NCI-H524 treated with DMSO at 0.1 percent for 48 hours (cell line): Measurements from ENCODE around the gene FANCD2OS.
"Not testable (repeated sequence)": the region's sequence is repeated elsewhere in the genome, so short reads cannot be mapped to it uniquely, and the experiment has no call there.

Experiments
- DNase-seq: peaks from one replicate; lab custom pipeline; 2025; lab: John Stamatoyannopoulos, UW

Gene FANCD2OS

DNA sequence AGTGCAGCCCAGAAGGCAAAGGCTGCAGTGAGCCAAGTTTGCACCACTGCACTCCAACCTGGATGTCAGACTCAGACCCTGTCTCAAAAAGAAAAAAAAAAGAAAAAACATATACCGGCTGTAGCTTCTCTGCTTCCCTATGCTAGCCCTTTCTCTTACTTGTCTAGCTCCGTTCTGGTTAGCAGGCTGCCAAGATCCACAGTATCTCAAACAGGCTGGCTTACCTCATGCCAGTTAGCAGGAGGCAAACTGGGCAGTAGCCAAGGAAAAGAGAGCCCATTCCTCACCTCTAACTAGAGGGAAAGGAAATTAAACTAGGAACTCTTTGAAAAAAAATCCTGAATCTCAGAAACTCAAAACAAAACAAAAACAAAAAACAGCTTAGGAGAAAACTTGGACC, 16.7 kb downstream of the FANCD2OS start:
- not testable (repeated sequence) for DNase-seq

DNA sequence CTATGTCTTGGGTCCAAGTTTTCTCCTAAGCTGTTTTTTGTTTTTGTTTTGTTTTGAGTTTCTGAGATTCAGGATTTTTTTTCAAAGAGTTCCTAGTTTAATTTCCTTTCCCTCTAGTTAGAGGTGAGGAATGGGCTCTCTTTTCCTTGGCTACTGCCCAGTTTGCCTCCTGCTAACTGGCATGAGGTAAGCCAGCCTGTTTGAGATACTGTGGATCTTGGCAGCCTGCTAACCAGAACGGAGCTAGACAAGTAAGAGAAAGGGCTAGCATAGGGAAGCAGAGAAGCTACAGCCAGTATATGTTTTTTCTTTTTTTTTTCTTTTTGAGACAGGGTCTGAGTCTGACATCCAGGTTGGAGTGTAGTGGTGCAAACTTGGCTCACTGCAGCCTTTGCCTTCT, 17.3 kb downstream of the FANCD2OS start:
- DNase-seq: not testable (repeated sequence)

DNA sequence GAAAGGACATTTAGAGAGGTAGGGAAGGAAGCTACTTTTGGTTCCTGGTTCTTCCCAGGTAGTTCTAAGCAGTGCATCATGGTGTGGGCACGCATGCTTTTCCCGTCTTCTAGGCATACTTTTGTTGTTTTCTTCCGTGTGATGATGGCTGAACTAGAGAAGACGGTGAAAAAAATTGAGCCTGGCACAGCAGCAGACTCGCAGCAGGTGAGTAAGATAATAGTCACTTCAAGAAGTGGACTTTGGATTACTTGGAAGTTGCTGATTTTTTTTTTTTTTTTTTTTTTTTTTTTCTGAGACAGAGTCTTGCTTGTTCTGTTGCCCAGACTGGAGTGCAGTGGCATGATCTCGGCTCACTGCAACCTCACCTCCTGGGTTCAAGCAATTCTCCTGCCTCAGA, 17.9 kb downstream of the FANCD2OS start:
- DNase-seq: no peak

DNA sequence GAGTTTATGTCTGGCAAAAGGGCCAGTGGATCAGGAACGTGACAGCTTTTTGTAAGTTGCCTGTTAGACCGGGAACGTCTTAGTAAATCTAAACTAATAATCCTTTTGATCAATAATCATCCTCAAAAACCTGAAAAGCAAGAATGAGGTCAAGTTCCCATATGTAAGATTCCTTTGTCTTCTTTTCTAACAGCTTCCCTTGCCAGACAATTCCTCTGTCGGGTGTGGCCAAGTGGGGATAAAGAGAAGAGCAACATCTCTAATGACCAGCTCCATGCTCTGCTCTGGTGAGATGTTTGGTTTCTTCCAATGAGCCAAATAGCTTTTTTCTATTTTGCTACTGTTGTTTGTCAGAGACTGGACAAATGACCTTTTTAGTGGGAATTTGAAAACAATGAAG, 19.8 kb downstream of the FANCD2OS start:
- DNase-seq: no peak

DNA sequence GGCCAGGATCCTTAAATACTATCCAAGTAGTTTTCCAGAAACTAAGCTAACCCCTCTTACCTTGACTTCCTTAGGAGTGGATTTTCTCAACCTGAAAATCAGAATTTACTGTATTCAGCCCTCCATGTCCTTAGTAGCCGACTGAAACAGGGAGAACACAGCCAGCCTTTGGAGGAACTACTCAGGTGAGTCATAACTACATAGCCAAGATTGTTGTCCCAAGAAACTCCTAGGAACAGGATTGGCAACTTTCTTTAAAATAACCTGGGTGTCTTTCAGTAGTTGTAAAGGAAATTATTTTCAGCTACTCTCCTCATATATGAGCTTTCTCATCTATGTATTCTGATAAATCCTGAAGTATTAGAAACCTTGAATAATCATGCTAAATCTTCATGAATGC, 22.3 kb downstream of the FANCD2OS start:
- DNase-seq: no peak

DNA sequence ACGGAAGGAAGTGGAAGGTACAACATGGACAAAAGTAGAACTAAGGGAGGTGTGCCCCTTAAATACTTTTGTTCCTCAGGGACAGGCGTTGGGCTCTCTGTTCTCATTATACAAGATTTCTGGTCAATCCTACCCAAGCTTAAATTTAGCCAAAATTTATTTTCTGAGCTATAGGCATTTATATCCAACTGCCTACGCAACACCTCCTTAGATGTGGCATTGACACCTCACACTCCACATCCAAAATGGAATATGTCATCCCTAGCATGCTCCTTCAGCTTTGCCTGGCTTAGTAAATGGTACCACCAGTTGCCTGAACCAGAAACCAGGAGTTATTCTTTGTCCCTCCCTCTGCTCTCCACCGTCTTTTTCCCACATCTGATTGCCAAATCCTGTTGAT, 26.2 kb downstream of the FANCD2OS start:
- DNase-seq: no peak

DNA sequence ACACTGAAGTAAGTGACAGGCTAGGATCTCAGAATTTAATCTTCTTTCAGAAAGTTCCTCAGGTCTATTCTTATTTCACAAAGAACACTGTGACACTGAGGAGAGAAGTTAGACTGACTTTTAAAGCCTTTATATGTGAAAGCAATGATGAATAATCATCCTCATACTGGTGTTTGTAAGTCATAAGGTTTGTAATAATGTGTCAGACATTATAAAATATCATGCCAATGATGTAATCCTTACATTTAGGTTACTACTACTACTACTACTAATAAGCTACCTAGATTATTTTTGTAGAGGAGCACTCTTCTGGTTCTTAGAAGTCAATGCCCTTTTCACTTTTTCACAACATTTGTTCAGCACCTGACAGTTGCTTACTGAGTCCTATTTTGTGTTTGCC, 33.4 kb downstream of the FANCD2OS start:
- DNase-seq: no peak

DNA sequence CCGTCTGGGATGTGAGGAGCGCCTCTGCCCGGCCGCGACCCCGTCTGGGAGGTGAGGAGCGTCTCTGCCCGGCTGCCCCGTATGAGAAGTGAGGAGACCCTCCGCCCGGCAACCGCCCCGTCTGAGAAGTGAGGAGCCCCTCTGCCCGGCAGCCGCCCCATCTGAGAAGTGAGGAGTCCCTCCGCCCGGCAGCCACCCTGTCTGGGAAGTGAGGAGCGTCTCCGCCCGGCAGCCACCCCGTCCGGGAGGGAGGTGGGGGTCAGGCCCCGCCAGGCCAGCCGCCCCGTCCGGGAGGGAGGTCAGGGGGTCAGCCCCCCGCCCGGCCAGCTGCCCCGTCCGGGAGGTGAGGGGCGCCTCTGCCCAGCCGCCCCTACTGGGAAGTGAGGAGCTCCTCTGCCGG, 38.0 kb downstream of the FANCD2OS start:
- DNase-seq: not testable (repeated sequence)

DNA sequence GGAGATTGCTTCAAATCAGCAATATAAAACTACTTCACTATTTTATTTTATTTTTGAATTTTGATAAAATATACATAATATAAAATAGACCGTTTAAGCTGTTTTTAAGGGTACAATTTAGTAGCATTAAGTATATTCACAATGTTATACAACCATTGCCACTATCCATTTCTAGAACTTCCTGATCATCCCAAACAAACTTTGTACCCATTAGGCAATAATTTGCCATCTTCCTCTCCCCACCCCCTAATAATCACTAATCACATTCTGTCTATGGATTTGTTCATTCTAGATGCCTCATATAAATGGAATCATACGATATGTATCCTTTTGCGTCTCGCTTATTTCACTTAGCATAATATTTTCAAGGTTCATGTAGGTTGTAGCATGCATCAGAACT, 53.0 kb downstream of the FANCD2OS start:
- no peak for DNase-seq
